ENCODE results near the gene TACC2.
"Not testable (repeated sequence)": the region's sequence is repeated elsewhere in the genome, so short reads cannot be mapped to it uniquely, and the experiment has no call there.

The TACC2 gene

GRCh38 chr10:121978511-121978910 is 10.5 kb upstream of the TACC2 start:
- Histone ChIP-seq H4K20me1 (peaks cover 11% of the 10 kb centered on the region), H3K9ac (no peak overlapping the region), H3K27me3 (no peaks in the 10 kb centered on the region), H3K4me2 (no peak overlapping the region), H3K27ac (no peak overlapping the region), H3K9me3 (peaks cover 42% of the 10 kb centered on the region), H3K4me1 (peaks cover 7% of the 10 kb centered on the region), H3K4me3 (no peak overlapping the region), H3K36me3 (no peaks in the 10 kb centered on the region)
- no peak for TF ChIP-seq Cebpa-rat (IDR thresholded peaks at IDR 0.05)

DNA sequence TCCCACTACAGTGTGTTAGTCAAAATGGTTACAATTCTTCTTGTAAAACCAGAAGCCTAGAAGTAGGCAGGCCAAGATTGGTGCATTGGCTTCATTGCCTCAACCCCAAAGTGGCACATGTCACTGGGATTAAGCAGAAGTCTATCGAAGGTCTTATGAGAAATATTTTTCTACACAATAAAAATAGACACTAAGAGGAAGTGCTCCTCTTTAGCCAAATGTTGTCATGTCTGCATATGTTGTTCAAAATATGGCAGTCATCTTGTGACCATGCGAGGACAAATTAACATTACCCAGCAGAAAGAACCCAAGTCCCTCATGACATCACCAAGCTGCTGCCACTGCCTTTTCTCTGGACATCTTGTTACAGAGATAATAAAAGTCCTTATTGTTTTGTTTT is 7.6 kb upstream of the TACC2 start:
- Histone ChIP-seq H3K4me3 (no peak overlapping the region), H3K36me3 (no peaks in the 10 kb centered on the region), H3K9ac (no peak overlapping the region), H3K9me3 (peaks cover 49% of the 10 kb centered on the region), H3K4me2 (no peak overlapping the region), H3K27me3 (no peaks in the 10 kb centered on the region), H4K20me1 (no peaks in the 10 kb centered on the region), H3K4me1 (no peaks in the 10 kb centered on the region), H3K27ac (no peak overlapping the region)
- no peak for TF ChIP-seq Cebpa-rat (IDR thresholded peaks at IDR 0.05)

GRCh38 chr10:121983852-121984251 is 5.1 kb upstream of the TACC2 start:
- Histone ChIP-seq H3K4me1 (no peaks in the 10 kb centered on the region), H3K36me3 (no peaks in the 10 kb centered on the region), H3K4me2 (no peak overlapping the region), H4K20me1 (no peaks in the 10 kb centered on the region), H3K27me3 (no peaks in the 10 kb centered on the region), H3K4me3 (no peak overlapping the region), H3K9me3 (peaks cover 25% of the 10 kb centered on the region), H3K9ac (no peak overlapping the region), H3K27ac (no peak overlapping the region)
- TF ChIP-seq Cebpa-rat (IDR thresholded peaks at IDR 0.05): no peak

DNA sequence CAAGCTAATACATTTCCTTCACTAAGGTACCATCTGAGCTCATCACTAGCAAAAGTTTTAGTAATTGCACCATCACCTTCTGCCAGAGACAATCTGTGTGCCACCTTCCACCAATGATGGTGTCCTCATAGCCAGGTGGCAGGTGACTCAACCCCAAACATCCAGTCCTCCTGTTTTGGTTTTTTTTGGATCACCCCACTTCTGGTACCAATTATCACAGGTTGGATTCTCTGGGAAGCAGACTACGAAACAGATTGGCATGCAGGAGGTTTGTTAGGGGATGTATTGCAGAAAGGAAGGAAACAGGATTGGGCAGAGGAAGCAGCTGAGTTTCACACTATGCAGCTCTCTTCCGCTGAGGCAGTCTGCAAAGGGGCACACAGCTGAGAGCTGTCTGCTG is 4.5 kb upstream of the TACC2 start:
- no peak for TF ChIP-seq Cebpa-rat (IDR thresholded peaks at IDR 0.05)
- H3K4me2 ChIP-seq: no peak overlapping the region
- H3K9ac ChIP-seq: no peak overlapping the region
- H3K27ac ChIP-seq: no peak overlapping the region
- no peak overlapping the region for H3K4me3 ChIP-seq
- H4K20me1 ChIP-seq: no peaks in the 10 kb centered on the region
- no peaks in the 10 kb centered on the region for H3K4me1 ChIP-seq
- no peaks in the 10 kb centered on the region for H3K36me3 ChIP-seq
- peaks cover 25% of the 10 kb centered on the region for H3K9me3 ChIP-seq
- no peaks in the 10 kb centered on the region for H3K27me3 ChIP-seq

DNA sequence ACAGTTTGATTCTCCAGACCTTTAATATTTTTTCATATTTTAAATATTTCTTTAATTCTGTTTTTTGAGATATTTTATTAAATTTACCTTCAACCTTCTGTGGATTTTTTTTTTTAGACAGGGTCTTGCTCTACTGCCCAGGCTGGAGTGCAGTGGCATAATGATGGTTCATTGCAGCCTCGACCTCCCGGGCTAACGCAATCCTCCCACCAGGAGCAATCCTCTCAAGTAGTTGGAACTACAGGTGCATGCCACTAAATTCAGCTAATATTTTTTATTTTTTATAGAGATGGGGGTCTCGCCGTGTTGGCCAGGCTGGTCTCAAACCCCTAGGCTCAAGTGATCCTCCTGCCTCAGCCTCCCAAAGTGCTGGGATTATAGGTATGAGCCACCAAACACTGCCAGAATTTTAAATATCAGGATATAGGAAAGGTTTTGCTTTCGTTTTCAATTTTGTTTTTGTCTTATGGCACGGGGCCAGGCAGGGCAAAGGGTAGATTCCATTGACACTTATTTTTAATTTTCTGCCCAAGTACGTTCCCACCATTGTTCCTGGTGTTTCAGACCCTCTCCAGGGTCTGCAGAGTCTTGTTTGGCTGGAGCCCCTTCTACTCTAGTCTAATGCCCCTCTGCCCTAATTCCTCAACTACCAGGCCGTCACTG is 1.2 kb downstream of the TACC2 start:
- no peaks in the 10 kb centered on the region for H3K36me3 ChIP-seq
- H3K27me3 ChIP-seq: no peaks in the 10 kb centered on the region
- H4K20me1 ChIP-seq: no peaks in the 10 kb centered on the region
- no peaks in the 10 kb centered on the region; the same call in 1 of the 2 replicates for H3K9me3 ChIP-seq
- H3K4me2 ChIP-seq: no peak overlapping the region
- no peak overlapping the region for H3K9ac ChIP-seq
- TF ChIP-seq Cebpa-rat (IDR thresholded peaks at IDR 0.05): no peak
- no peak overlapping the region for H3K27ac ChIP-seq
- H3K4me3 ChIP-seq: no peak overlapping the region
- no peaks in the 10 kb centered on the region for H3K4me1 ChIP-seq

GRCh38 chr10:121991727-121992126 is 2.8 kb downstream of the TACC2 start:
- not testable (repeated sequence) for H3K9ac ChIP-seq, H3K9me3 ChIP-seq, H3K4me1 ChIP-seq, H3K27ac ChIP-seq, H3K4me2 ChIP-seq, H3K27me3 ChIP-seq, H3K36me3 ChIP-seq, H3K4me3 ChIP-seq, H4K20me1 ChIP-seq

- no peak overlapping the region for H3K4me2 ChIP-seq
- no peak for TF ChIP-seq Cebpa-rat (IDR thresholded peaks at IDR 0.05)
- H3K9me3 ChIP-seq: no peaks in the 10 kb centered on the region
Measured at GRCh38 chr10:121994429-121994941, 5.5 kb downstream of the TACC2 start.

GRCh38 chr10:121998462-121998861 is 9.5 kb downstream of the TACC2 start:
- H3K4me2 ChIP-seq: no peak overlapping the region
- no peaks in the 10 kb centered on the region for H3K4me1 ChIP-seq
- no peaks in the 10 kb centered on the region for H4K20me1 ChIP-seq
- peaks cover 31% of the 10 kb centered on the region for H3K9me3 ChIP-seq
- H3K4me3 ChIP-seq: no peak overlapping the region
- TF ChIP-seq Cebpa-rat (IDR thresholded peaks at IDR 0.05): no peak
- no peaks in the 10 kb centered on the region for H3K27me3 ChIP-seq
- H3K27ac ChIP-seq: no peak overlapping the region
- H3K9ac ChIP-seq: no peak overlapping the region
- H3K36me3 ChIP-seq: no peaks in the 10 kb centered on the region

More at GRCh38 chr10:121994429-121994941, 5.5 kb downstream of the TACC2 start:
- Histone ChIP-seq H3K27ac (no peak overlapping the region), H3K4me1 (no peaks in the 10 kb centered on the region), H3K9ac (no peak overlapping the region), H3K4me3 (no peak overlapping the region), H4K20me1 (no peaks in the 10 kb centered on the region), H3K27me3 (no peaks in the 10 kb centered on the region), H3K36me3 (no peaks in the 10 kb centered on the region)

DNA sequence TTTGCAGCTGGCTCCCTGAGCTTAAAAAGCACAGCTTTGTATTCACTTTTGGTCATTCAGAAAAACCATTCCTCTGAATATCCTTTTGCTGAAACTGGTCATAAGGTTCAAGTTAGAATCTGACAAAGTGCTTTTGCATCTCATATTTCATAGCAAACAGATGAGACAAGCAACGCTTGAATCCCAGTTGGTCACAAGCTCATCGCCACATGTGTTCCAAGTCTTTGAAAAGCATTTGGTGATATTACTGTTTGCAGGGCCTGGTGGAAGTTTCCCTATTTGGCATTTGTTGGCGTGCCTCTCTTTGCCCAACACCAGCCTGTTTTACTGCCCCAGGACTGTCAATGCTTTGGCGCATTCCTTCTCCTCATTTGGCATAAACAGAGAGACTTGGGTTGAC is 10.3 kb downstream of the TACC2 start:
- Histone ChIP-seq H3K9me3 (peaks cover 31% of the 10 kb centered on the region), H3K9ac (no peak overlapping the region), H4K20me1 (no peaks in the 10 kb centered on the region), H3K4me2 (no peak overlapping the region), H3K27ac (no peak overlapping the region), H3K4me3 (no peak overlapping the region), H3K27me3 (no peaks in the 10 kb centered on the region), H3K4me1 (no peaks in the 10 kb centered on the region), H3K36me3 (no peaks in the 10 kb centered on the region)
- TF ChIP-seq Cebpa-rat (IDR thresholded peaks at IDR 0.05): no peak

DNA sequence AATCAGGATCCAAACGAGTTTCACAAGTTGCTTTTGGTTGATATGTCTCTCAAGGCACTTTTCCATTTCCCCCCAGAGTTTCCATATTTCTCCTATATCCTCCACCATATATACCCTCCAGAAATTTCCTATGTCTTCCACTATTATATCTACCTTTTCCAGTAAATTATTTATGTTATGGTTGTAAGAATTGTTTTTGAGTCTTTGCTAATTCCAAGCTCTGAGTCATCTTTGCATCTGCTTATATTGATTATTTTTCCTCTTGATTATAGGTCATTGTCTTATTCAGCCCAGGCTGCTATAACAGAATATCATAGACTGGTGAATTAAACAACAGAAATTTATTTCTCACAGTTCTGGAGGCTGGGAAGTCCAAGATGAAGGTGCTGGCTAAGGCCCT is 12.7 kb downstream of the TACC2 start:
- no peak overlapping the region for H3K9ac ChIP-seq
- TF ChIP-seq Cebpa-rat (IDR thresholded peaks at IDR 0.05): no peak; the same call in 1 of the 2 replicates
- no peaks in the 10 kb centered on the region for H3K4me1 ChIP-seq
- no peak overlapping the region for H3K4me3 ChIP-seq
- no peaks in the 10 kb centered on the region for H3K36me3 ChIP-seq
- no peaks in the 10 kb centered on the region for H3K27me3 ChIP-seq
- H3K4me2 ChIP-seq: no peak overlapping the region
- H4K20me1 ChIP-seq: no peaks in the 10 kb centered on the region
- peaks cover 31% of the 10 kb centered on the region for H3K9me3 ChIP-seq
- no peak overlapping the region for H3K27ac ChIP-seq

DNA sequence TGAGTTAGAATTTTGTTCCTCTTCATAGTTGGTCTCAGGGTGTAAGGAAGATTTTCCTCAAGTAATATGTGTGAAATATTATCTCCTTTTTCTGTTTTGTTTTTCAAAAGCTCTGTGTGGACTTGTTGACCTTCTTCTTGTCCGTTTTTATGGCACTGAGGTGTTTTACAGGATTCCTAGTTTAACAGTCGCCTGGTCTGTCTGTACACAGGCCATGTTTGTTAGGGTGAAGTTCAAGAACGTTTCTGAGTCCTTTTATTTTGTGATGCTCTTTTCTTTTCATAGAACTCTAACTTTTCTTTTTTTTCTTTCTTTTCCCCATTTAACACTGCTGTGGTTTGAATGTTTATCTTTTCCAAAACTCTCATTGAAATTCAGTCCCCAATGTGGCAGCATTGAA is 18.5 kb downstream of the TACC2 start:
- H3K27me3 ChIP-seq: no peaks in the 10 kb centered on the region
- no peak overlapping the region for H3K4me2 ChIP-seq
- no peak overlapping the region for H3K27ac ChIP-seq
- no peak for TF ChIP-seq Cebpa-rat (IDR thresholded peaks at IDR 0.05)
- peaks cover 14% of the 10 kb centered on the region for H3K4me1 ChIP-seq
- no peaks in the 10 kb centered on the region for H4K20me1 ChIP-seq
- no peaks in the 10 kb centered on the region for H3K36me3 ChIP-seq
- H3K9me3 ChIP-seq: peaks cover 6% of the 10 kb centered on the region; the same call in 1 of the 2 replicates
- H3K9ac ChIP-seq: no peak overlapping the region
- H3K4me3 ChIP-seq: no peak overlapping the region

All from BLaER1 (cell line).